HG03575 (cell line): ENCODE results near the gene PRR7.

Experiments
- ATAC-seq: cut with Tn5 transposase; IDR thresholded peaks from one replicate; pipeline ENCODE4 v1.9.1; 2021; ENCODE audit not compliant: unreplicated experiment, insufficient number of reproducible peaks, low FRiP score; ENCODE audit errors: extremely low read depth

The PRR7 gene

GRCh38 chr5:177459819-177460628 is 13.4 kb downstream of the PRR7 start:
- no peak for ATAC-seq

- ATAC-seq = no peak
Observed at GRCh38 chr5:177462021-177462670, 15.5 kb downstream of the PRR7 start.

GRCh38 chr5:177465044-177465443 is 18.4 kb downstream of the PRR7 start:
- ATAC-seq = no peak

GRCh38 chr5:177466861-177467260 is 20.2 kb downstream of the PRR7 start:
- ATAC-seq = no peak

- ATAC-seq = no peak
Observed at GRCh38 chr5:177467436-177467835, 20.8 kb downstream of the PRR7 start.

GRCh38 chr5:177468329-177468684 is 21.7 kb downstream of the PRR7 start:
- no peak for ATAC-seq

GRCh38 chr5:177468685-177469628 is 22.3 kb downstream of the PRR7 start:
- no peak for ATAC-seq

- ATAC-seq = no peak
Observed at GRCh38 chr5:177469750-177470525, 23.3 kb downstream of the PRR7 start.

GRCh38 chr5:177470759-177471536 is 24.3 kb downstream of the PRR7 start:
- no peak for ATAC-seq

- no peak for ATAC-seq
Observed at GRCh38 chr5:177471610-177472356, 25.2 kb downstream of the PRR7 start.

- no peak for ATAC-seq
Observed at GRCh38 chr5:177472460-177473442, 26.1 kb downstream of the PRR7 start.

GRCh38 chr5:177473443-177474001 is 26.9 kb downstream of the PRR7 start, which contains the start of gene DBN1:
Gene DBN1 (minus strand): TSS chr5:177473634. CDS start chr5:177473521, 113 bp downstream.
- ATAC-seq = no peak

- ATAC-seq = no peak
Observed at GRCh38 chr5:177474002-177474476, 27.4 kb downstream of the PRR7 start.

- ATAC-seq = no peak
Observed at GRCh38 chr5:177474846-177475562, 28.4 kb downstream of the PRR7 start.
